HG03457 (cell line): ENCODE results near the gene PCED1A.
A peak's percentile ranks its signal among the peaks of the same experiment; 100 is the strongest.

Source experiments
- ATAC-seq: cut with Tn5 transposase; IDR thresholded peaks from one replicate; pipeline ENCODE4 v1.9.1; 2021; ENCODE audit warnings: moderate number of reproducible peaks; ENCODE audit not compliant: unreplicated experiment

Gene PCED1A

DNA sequence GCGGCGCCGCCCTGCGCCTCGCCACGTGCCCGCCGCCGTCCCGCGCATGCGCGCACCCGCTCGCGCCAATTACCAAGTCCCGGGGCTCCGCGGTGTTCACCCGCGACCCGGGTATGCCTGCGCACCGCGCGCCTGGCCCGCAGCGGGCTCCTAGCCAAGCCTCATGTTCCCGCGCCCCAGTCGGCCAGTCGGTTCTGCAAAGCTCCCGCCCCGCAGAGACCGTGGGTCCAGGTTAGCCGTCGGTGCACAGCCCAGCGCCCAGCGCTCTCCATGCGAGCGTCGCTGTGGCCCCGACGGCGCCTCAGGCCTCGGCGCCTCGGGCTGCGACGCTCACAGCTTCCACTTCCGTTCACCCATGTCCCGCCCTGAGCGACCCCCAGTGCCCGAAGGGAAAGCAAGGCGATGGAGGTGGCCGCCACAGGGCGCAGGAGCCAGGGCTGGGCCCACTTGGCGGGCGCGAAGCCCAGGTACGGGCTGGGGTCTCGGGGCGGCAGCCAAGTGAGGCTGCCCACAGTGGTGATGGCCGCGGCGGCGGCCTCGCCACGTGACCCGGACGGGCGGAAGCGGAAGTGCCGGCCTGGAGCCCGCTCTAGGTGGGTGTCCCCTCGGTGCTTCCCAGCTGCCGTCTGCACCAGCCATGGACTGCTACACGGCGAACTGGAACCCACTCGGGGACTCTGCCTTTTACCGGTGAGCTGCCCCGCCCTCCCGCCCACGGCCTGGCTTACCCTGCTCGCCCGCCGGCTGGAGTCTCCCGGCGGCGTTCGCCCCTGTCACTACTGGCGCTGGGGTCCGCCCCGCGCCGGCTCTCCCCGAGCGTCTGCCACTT lies at the start of gene PCED1A, which contains the start of gene VPS16:
Gene PCED1A (minus strand): TSS at position 518 of the 829 bp plus-strand sequence. CDS start 743 bp downstream, outside the sequence.
Gene VPS16 (plus strand): TSS at position 608 of the 829 bp plus-strand sequence. CDS start 30 bp downstream, at position 638.
- peak; percentile 72 for ATAC-seq

- no peak for ATAC-seq
Measured at GRCh38 chr20:2889797-2890196, 49.3 kb upstream of the PCED1A start.

- ATAC-seq = no peak
Measured at GRCh38 chr20:2889209-2889608, 48.8 kb upstream of the PCED1A start.

- ATAC-seq = no peak
Measured at GRCh38 chr20:2888224-2888955, 47.9 kb upstream of the PCED1A start.

GRCh38 chr20:2887715-2888114 lies 47.3 kb upstream of the PCED1A start:
- ATAC-seq = no peak

- no peak for ATAC-seq
Measured at GRCh38 chr20:2883726-2884637, 43.5 kb upstream of the PCED1A start.

- ATAC-seq = no peak
Measured at GRCh38 chr20:2880650-2881049, 40.2 kb upstream of the PCED1A start.

GRCh38 chr20:2879146-2879545 lies 38.7 kb upstream of the PCED1A start:
- ATAC-seq = no peak

GRCh38 chr20:2878515-2878914 lies 38.1 kb upstream of the PCED1A start:
- no peak for ATAC-seq

GRCh38 chr20:2875690-2876203 lies 35.3 kb upstream of the PCED1A start:
- ATAC-seq = no peak

DNA sequence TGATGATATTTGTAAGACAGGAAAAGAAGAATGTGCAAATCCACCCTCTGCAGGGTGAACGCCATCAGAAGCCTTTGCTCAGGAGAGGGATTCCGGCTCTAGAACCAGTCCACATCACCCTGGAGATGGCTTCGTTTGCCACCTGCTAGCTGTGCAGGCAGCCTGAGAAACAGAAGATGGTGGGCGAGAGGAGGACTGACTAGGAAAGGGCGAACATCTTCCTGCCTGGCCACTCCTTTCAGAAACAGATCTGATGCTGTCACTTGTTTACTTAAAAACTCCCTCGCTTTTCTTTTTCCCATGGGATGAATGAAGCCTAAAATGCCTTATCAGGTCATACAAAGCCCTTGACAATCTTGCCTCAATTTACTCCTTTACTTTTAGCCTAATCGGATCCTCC lies 34.0 kb upstream of the PCED1A start:
- no peak for ATAC-seq

DNA sequence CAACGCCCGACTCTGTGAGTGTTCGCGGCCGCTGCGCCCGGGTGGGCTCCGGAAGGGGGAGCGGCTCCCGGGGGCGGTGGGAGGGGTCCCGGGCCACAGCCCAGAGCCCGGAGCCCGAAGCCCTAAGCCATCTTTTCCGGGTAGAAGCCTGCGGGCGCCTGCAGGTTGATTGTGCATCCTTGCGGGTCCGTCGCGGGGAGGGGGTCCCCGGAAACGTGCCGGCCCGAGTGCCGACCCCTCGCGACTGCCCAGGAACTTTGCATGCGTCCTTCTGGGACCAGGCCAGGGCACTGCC lies 33.2 kb upstream of the PCED1A start:
- ATAC-seq = no peak

DNA sequence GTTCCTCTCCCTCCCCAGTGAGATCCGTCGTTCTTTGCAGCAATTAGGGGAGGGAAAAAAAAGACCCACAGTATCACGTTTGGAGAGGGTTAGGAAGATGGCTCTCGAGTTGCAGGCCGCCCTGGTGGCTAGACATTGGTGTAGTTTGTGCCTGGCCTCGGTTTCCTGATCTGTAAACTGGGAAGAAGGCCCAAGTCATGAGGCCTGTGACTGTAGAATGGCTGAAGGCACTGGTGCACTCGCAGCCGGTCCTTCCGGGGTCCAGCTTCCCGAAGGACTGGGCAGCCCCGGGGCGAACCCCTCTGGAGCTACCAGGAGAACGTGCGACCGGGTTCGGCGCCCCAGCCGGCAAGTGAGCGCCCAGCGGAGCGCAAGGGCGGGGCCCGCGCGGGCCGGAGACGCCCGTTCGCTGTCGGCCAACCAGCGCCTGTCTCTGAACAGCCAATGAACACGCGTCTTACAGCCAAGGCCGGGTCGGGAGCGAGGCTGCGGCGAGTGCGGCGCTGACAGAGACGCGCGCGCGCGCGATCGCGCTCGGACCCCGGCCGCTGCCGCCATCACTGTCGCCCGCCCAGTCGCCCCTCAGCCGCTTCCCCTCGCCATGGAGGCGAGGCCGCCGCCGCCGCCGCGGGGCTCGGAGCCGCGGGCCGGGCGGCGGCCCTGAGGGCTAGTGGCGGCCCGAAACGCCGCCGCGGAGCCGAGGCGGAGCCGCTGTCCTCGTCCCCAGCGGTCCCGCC lies 32.7 kb upstream of the PCED1A start, which contains the start of gene PTPRA:
Gene PTPRA (plus strand): TSS at position 472 of the 737 bp plus-strand sequence. CDS start 90,797 bp downstream, outside the sequence.
- ATAC-seq = peak; percentile 70

GRCh38 chr20:2872459-2873009 lies 32.1 kb upstream of the PCED1A start:
- ATAC-seq = no peak

DNA sequence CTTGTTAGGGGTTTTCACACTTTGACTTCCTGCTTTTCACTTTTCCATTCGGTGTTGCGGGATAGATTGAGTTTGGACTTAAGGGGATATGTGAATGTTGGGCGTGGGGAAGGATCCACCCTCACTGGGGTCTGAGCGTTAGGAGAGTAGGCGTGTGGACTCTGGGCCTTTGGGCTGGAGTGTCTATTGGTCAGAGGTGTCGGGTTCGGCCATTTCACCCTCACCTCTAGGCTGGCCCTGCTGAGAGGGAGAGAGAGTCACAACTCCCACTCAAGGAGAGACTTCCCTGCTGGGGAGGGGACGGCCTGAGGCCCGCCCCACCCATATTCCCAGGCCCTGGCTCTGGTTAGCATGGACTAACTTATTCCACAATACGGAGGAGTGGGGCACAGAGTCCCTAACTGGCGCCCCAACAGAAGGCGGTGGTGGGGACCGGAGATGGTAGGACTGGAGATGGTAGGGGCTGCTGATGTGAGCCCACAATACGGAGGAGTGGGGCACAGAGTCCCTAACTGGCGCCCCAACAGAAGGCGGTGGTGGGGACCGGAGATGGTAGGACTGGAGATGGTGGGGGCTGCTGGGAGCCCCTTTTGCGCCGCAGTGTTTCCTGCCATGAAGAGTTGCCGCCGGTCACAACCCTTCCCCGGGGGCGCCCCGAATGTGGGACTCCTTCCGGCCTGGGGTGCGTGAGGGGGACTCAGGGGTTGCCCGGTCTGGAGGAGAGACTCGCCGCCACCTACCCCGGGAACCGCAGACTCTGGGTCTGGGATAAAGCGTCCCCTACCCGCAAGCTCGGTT lies 31.4 kb upstream of the PCED1A start:
- ATAC-seq = no peak

DNA sequence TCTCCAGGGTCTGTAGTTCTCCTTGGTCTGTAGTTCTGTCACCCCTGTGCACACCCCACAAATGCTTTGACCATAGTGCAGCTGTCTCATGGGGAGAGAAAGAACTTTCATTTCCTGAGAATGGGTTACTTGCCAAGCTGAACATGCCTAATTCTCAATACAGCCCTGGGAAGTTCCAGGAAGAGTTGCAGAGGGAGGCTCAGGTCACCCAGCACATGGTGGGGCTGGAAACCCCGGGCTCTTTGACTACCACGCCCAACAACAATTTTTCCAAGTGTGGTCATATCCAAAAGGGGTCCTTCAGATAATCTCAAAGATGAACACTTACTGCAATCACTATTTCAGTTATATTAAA lies 30.6 kb upstream of the PCED1A start:
- no peak for ATAC-seq

- no peak for ATAC-seq
Measured at GRCh38 chr20:2869381-2869780, 28.9 kb upstream of the PCED1A start.

DNA sequence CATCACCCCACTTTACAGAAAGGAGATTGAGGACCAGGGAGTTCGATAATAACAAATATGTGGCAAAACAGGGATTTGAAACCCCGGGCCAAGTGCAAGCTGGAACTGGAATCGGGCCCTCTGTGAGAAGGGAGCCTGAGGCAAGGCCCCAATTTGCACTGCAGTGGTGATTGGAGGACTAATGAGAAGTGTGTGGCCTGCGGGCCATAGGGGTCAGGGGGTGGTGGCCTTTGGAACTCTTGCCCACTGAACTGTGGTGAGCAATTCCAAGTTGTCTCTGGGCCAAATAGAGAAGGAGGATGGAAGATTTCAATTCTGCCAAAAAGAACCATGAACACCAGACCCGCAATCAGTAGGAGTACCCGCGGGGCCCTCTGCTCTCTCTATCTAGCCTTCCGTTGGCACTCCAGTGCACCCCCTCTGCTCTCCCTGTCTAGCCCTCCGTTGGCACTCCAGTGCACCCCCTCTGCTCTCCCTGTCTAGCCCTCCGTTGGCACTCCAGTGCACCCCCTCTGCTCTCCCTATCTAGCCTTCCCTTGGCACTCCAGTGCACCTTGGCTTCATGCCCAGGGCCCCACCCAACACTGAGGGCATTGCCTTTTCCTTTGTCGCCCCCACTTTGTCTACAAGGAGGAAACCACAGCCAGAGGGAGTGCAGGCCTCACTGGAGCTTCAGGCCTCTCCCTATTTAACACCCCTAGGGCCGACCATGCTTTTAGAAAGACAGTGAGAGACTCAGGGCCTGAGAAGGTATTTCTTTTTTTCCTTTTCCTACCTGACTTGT lies 26.8 kb upstream of the PCED1A start:
- no peak for ATAC-seq
